CD4-positive, alpha-beta T cell treated with Interleukin-10 for 1 hour (primary cell): ENCODE measurements around the gene USP9X.
"Not testable (repeated sequence)": the region's sequence is repeated elsewhere in the genome, so short reads cannot be mapped to it uniquely, and the experiment has no call there.

Source experiments
- DNase-seq: peaks from one replicate; pipeline ENCODE4 v3.0.0-alpha.2; 2020

USP9X gene

DNA sequence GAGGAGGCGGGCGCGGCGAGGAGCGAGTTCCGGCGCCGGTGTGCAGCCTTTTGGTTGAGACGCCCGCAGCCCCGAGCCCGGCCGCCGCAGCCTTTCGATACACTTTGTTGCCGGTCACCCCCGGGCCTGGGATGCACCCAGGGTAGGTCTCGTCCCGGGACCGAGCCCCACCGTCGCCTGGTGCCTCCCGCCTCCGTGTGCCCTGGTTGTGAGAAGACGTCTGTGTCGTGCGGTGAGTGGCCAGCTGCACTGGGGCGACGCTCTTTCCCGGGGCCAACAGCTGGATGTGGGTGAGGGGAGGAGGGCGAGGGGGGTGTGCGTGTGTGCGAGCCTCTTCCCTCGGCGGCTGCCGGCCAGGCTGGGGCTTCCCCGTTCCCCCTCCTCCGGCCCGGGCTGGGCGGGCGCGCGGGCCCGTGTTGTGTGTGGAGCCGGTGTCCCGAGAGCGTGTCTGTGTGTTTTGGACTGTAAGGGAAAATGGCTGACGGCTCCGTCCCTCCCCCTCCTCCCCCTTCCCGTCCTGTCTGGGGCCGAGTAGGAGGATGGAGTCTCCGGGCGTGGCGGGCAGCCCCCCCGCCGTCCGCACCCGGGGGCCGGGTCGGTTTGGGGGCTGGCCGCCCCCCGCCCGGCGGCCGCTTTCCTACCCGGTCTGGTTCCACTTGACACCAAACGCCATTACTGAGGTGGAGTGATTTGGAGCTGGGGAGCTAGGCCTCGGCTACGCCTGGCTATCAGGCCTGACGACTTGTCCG, 807 bp downstream of the USP9X start:
- DNase-seq: peak; percentile 54

DNA sequence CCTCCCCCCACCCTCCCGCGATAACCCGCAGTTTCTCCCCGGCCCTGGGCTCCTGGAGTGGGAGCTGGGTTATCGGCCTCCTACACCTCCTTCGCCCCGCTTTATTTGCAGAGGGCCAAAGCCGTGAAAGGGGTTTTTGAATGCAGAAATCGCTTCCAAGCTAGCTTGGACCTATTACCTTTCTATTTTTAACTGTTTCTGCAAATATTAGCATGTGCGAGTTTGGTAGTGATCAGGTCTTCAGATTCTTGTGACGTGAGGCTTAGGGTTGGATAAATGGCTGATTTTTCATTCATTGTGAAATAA, 1.3 kb downstream of the USP9X start:
- no peak for DNase-seq

- no peak for DNase-seq
Observed at GRCh38 chrX:41087201-41087600, 2.0 kb downstream of the USP9X start.

GRCh38 chrX:41090568-41091238, 5.5 kb downstream of the USP9X start:
- no peak for DNase-seq

- DNase-seq: no peak
Observed at GRCh38 chrX:41092776-41093175, 7.5 kb downstream of the USP9X start.

- no peak for DNase-seq
Observed at GRCh38 chrX:41095174-41095573, 9.9 kb downstream of the USP9X start.

DNA sequence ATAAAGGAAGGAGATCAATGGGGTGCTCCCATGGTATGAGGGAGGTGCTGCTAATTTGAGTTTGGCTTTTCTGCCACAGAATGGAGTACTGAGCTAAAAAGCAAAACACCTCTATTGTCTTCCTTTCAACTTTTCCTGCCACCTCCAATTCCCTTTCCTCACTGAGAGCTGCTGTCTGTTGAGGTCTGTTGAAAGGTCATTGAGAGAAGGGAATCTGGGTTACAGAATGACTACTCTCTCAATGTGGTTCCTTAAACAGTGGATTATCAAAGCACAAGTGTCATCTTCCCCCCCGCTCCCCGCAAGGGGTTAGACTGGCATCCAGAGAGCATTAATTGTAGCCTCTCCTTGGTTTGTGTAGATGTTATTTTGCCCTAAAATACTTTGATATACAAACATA, 10.7 kb downstream of the USP9X start:
- DNase-seq: no peak

DNA sequence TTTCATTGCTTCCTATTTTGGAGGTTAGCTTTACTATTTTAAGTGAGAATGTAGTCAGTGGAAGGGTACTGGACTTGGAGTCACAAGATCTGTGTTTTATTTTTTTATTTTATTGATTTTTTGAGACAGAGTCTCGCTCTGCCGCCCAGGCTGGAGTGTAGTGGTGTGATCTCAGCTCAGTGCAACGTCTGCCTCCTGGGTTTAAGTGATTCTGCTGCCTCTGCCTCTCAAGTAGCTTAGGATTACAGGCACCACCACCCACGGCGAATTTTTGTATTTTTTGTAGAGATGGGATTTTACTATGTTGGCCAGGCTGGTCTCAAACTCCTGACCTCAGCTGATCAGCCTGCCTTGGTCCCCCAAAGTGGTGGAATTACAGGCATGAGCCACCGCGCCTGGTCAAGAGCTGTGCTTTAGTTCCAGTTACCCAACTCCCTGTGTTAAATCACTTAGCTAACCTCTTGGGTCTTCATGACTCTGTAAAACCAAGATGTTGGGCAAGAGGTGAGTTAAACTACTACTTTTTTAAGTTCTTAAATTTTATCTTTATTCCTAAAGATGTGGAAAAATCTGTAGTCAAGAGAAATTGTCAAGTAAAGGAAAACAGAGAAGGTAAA, 11.2 kb downstream of the USP9X start:
- no peak for DNase-seq

DNA sequence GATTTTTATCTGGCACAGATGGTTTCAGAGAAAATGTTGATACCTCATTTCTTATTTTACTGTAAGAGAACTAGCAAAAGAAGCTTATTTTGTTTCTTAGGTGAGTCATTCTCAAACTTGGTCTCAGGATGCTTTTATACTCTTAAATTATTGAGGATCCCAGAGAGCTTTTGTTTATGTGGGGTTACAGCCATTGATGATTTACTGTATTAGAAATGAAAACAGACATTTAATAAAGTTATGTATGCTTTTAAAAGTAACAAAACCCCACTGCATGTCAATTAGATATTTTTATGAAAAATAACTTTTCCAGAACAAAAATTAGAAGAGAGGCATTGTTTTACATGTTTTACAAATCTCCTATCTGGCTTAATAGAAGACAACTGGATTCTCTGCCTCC, 12.1 kb downstream of the USP9X start:
- DNase-seq: no peak

DNA sequence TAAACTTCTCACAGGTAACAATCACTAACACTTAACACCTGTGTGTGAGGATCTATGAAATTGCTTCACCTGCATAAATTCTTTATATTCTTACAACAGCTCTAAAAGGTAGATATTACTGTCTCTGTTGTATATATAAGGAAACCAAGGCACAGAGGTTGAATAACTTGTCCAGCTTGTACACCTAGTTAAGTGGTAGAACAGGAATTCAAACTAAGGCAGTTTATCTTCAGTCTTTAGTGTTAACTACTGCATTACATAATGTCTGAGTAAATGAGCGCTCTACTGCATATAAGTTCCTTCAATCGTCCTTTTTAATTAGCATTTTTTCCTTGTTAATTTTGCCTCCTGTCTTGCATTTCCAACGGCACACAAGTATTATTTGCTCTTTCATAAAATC, 15.0 kb downstream of the USP9X start:
- DNase-seq: no peak

DNA sequence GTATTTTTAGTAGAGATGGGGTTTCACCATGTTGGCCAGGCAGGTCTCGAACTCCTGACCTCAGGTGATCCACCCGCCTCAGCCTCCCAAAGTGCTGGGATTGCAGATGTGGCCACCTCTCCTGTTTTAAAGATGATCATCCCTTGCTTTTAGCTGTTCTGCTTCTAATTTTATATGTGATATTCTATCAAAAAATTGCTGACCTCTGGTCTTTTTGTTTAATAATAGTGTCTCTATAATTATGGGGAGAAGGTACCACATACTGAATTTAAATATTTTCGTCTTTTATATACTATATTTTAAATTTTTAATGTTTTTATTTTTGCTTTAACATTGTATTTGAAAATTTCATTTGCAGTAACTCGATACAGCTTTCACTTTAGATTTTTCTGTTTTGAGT, 15.6 kb downstream of the USP9X start:
- DNase-seq: no peak

DNA sequence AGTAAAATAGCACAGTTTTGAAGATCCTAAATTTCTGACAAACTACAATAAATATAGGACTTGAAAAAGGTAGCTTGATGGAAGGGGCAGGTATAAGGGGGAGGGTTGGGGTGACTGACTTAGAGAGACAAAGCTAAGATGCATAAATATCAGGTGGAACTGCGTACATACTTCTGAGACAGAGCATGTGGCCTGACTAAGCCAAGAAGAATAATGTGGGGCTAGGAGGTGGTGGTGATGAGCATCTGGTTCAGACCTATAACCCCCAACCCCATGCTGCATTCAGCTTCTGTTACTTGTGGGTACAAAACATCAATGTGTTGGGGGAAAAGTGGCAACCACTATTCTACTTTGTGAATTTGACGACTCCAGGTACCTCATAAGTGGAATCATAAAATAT, 19.8 kb downstream of the USP9X start:
- no peak for DNase-seq

DNA sequence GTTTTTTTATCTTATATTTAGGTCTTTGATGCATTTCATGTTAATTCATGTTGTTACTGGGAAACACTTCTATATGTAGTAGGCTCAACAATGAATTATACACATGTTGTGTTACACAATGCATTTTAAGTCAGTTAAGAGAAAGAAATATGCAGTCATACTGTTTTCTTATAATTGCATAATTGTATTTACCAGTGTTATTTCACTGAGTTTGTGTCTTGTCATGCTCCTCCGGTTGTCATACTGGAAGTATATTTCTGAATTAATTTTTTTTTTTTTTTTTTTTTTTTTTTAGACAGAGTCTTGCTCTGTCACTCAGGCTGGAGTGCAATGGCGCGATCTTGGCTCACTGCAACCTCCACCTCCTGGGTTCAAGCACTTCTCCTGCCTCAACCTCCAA, 21.0 kb downstream of the USP9X start:
- DNase-seq: not testable (repeated sequence)

GRCh38 chrX:41108007-41108406, 22.8 kb downstream of the USP9X start:
- DNase-seq: no peak

- DNase-seq: no peak
Observed at GRCh38 chrX:41108463-41109205, 23.4 kb downstream of the USP9X start.

DNA sequence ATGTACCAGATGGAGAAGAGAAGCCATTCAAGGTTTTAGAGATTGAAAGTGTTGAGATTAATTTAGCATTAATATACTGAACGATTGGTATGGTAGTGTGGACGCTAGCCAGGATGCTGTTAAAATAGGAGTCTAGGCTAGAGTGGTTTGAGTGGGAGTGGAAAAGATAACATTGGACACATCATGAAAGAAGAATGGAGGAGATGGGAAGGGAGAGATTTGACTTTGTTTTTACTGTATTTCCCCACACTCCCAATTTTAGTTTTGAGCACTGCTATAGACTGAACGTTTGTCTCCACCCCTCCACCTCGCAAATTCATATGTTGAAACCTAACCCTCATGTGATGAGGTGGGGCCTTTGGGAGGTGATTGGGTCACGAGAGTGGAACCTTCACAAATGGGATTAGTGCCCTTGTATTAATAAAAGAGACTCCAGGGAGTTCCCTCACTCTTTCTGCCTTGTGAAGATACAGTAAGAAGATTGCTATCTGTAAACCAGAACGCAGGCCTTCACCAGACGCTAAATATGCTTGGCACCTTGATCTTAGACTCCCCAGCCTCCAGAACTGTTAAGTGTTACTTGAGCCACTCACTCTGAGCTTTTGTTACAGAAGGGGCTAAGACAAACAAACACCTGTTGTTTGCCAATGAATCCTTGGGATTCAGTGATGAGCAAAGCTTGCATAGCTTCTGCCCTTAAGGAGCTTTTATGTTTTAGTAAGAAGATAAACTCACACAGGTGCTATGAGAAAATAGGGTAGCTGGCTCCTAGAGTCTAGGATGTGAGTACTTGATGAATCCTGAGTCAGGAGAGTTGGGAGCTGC, 25.8 kb downstream of the USP9X start:
- peak; percentile 21 for DNase-seq

DNA sequence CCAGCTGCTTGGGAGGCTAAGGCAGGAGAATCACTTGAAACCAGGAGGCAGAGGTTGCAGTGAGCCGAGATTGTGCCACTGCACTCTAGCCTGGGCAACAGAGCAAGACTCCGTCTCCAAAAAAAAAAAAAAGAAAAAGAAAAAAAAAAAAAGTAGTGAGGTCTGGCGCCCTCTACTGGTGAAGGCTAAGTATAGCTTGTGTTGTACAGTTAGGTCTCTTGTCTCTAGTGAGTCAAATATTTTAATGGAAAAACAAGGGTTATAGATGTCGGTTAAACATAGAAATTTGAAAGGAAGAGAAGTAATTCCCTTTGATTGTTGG, 29.8 kb downstream of the USP9X start:
- peak; percentile 49 for DNase-seq

GRCh38 chrX:41116948-41117347, 31.7 kb downstream of the USP9X start:
- peak; percentile 58 for DNase-seq

DNA sequence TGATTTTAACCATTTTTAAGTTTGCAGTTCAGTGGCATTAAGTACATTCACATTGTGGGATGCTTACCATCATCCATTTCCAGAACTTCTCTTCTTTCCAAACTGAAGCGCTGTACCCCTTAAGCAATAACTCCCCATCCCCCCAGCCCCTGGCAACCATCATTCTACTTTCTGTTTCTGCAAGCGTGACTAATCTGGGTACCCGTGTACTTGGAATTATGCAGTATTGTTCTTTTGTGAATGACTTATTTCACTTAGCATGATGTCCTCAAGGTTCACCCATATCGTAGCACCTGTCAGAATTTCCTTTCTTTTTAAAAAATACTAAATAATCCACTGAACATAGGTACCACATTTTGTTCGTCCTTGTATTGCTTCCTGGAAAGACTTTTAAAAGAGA, 32.9 kb downstream of the USP9X start:
- peak; percentile 33 for DNase-seq

DNA sequence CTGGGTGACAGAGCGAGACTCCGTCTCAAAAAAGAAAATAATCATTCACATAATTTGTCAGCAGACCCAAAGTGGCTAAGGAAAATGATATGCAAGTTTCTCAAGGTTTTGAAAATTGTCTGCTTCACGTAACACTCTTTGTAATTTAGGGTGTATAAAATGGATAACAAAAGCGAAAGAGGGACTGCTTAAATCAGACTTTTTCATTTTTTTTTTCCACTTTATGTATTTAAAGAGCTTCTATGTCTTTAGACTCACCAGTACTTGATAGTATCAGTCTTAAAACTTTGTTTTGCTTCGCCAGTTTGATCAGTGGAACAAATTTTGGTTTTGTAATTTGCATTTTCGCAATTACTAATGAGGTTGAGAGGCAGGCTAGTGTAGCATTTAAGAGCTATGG, 34.6 kb downstream of the USP9X start:
- DNase-seq: no peak

- DNase-seq: no peak
Observed at GRCh38 chrX:41121766-41122165, 36.5 kb downstream of the USP9X start.

- no peak for DNase-seq
Observed at GRCh38 chrX:41122664-41123257, 37.5 kb downstream of the USP9X start.
